Central memory CD8-positive, alpha-beta T cell (primary cell): Measurements from ENCODE around the gene ARHGAP45.
A peak's percentile ranks its signal among the peaks of the same experiment; 100 is the strongest.
"Not testable (repeated sequence)": the region's sequence is repeated elsewhere in the genome, so short reads cannot be mapped to it uniquely, and the experiment has no call there.

Experiments used
- ATAC-seq: fragments of 150-1000 bp; cut with Tn5 transposase; replicated peaks from 2 replicates; pipeline ENCODE4 v1.10.0; 2022; ENCODE audit warnings: mild to moderate bottlenecking, moderate FRiP score, moderate number of reproducible peaks; ENCODE audit not compliant: poor library complexity, severe bottlenecking; ENCODE audit errors: extremely low read depth
- DNase-seq, 2 donors: peaks; one replicate each; pipeline ENCODE4 v3.0.0; 2021; ENCODE audit warnings: low spot score in 2 of 2
- H3K27ac Mint-ChIP-seq: one replicate; pipeline ENCODE4 v1.8.0; 2022; ENCODE audit warnings: low read depth, mild to moderate bottlenecking, moderate library complexity, mixed read lengths
- H3K27me3 Mint-ChIP-seq: one replicate; pipeline ENCODE4 v1.8.0; 2022; ENCODE audit warnings: mixed read lengths
- H3K36me3 Mint-ChIP-seq: one replicate; pipeline ENCODE4 v1.8.0; 2022; ENCODE audit warnings: mild to moderate bottlenecking, moderate library complexity, mixed read lengths; ENCODE audit not compliant: insufficient read depth
- H3K4me1 Mint-ChIP-seq: one replicate; pipeline ENCODE4 v1.8.0; 2022; ENCODE audit warnings: mixed read lengths
- H3K4me3 Mint-ChIP-seq: one replicate; pipeline ENCODE4 v1.8.0; 2022; ENCODE audit warnings: mild to moderate bottlenecking, moderate library complexity, mixed read lengths
- H3K9me3 Mint-ChIP-seq: one replicate; pipeline ENCODE4 v1.8.0; 2022; ENCODE audit warnings: mixed read lengths

ARHGAP45 gene

GRCh38 chr19:1123381-1123780 lies 56.4 kb downstream of the ARHGAP45 start:
- H3K36me3 Mint-ChIP-seq = peaks cover 39% of the 10 kb centered on the region
- ATAC-seq (no peak), DNase-seq (no peak)
- H3K27me3 Mint-ChIP-seq = no peaks in the 10 kb centered on the region
- H3K9me3 Mint-ChIP-seq = no peaks in the 10 kb centered on the region
- no peaks in the 10 kb centered on the region for H3K4me1 Mint-ChIP-seq
- H3K4me3 Mint-ChIP-seq = no peak overlapping the region
- H3K27ac Mint-ChIP-seq = no peak overlapping the region

DNA sequence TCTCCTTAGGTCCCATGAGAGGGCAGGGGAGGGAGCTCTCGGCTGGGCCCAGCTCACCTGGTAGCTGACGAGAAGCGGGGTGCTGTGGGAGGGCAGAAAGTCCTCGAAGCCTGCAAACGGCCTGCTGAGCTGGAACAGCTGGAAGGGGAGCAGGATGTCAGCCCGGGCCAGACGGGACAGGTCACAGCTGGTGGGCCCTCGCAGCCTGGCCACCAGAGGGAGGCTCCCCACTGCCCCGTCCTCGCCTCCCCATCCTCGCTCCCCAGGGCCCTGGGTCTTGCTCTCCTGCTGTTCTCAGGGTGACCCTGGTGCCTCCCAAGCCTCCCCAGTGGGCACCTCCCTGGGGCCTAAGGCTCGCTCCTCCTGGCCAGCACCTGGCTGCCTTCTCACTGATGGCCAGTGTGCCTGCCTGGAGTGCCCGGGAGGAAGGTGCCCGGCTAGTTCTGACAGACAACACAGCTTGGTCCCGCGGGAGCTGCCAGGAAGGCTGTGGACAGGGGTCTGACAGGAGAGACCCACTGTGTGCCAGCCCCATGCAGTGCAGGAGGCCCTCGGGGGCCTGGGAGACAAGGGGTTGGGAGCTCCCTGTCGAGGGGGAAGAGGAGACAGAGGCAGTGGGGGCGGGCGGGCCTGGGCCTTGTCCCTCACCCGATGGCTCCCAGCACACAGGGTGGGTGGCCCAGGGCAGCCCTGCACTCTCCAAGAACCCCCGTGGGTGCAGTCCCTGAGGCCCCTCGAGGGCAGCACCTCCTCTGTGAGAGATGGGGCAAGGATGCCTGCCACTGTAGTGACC lies 57.1 kb downstream of the ARHGAP45 start:
- ATAC-seq = no peak
- Mint-ChIP-seq H3K4me1 (no peaks in the 10 kb centered on the region), H3K27me3 (no peaks in the 10 kb centered on the region), H3K27ac (no peak overlapping the region), H3K4me3 (no peak overlapping the region), H3K36me3 (peaks cover 37% of the 10 kb centered on the region), H3K9me3 (no peaks in the 10 kb centered on the region)
- DNase-seq = no peak

DNA sequence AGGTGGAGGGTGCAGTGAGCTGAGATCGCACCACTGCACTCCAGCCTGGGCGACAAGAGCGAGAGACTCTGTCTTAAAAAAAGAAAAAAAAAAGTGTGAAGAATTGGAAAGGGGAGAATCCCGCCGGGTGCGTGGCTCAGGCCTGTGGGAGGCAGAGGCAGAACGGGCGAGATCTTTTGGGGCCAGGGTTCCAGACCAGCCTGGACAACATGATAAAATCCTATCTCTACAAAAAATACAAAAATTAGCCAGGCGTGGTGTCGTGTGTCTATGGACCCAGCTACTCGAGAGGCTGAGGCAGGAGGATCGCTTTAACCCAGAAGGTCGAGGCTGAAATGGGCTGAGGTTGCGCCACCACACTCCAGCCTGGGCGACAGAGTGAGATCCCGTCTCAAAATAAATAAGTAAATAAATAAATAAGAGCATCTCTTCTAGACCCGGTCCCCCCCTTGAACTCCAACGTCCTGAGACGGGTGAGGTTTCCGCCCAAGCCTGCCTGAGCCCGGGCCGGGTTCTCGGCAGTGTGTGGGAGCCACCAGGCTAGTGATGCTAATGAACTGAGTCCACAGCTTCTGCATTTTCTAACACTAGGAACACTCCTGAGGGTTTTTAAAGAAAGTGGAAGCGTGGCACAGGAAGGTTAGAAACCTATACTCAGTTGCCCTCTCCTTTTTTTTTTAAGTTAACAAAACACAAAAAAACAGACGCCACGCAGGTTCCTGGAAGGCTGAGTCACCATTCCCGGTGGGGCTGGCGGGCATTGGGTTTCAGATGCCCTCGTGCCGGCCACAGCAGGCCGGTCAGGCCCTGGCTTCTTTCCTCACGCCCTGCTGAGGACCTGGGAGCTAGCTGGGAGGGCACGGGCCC lies 58.9 kb downstream of the ARHGAP45 start:
- no peaks in the 10 kb centered on the region for H3K27me3 Mint-ChIP-seq
- no peak for DNase-seq
- peaks cover 38% of the 10 kb centered on the region for H3K36me3 Mint-ChIP-seq
- no peaks in the 10 kb centered on the region for H3K9me3 Mint-ChIP-seq
- H3K4me3 Mint-ChIP-seq = no peak overlapping the region
- peaks cover 6% of the 10 kb centered on the region for H3K4me1 Mint-ChIP-seq
- peak overlapping the region; percentile 32 for H3K27ac Mint-ChIP-seq
- no peak for ATAC-seq

DNA sequence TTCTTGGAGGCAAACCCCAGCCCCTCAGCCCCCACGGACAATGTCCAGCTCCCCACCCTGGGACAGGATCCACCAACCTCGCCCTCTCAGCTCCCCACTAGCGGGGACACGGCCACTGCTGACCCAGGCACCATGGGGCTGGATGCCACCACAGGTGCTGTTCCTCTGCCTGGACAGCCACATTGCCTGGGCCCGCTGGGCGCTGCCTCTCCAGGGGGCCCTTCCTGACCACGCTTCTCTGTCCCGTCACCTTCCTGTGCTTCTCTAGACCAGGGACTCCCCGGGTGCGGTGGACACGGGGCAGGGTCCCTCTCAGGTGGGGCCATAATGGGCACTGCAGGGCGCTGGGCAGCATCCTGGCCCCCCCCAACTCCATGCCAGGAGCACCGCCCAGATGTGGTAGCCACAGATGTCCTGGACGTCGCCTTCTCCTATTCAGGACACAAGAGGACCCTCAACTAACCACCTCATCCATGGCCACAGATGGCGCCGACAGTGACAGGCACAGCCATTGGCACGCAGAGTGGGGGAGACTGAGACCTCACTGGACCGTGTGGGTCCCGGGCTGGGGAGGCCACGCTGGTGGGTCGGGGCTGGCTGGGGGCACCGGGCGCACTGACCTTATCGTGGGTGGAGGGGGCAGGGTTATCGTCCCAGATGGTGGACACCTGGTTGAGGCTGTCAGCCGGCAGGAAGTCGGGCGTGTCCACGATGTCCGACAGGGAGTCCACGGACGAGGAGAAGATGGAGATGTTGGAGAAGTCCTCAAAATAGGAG lies 60.2 kb downstream of the ARHGAP45 start:
- ATAC-seq (no peak), DNase-seq (no peak)
- Mint-ChIP-seq H3K9me3 (no peaks in the 10 kb centered on the region), H3K27me3 (no peaks in the 10 kb centered on the region), H3K27ac (peak overlapping the region; percentile 44), H3K4me3 (no peak overlapping the region), H3K4me1 (peaks cover 7% of the 10 kb centered on the region), H3K36me3 (peaks cover 33% of the 10 kb centered on the region)

- Mint-ChIP-seq H3K4me3 (peak overlapping the region; percentile 29), H3K36me3 (peaks cover 35% of the 10 kb centered on the region), H3K27ac (no peak overlapping the region)
These were observed 61.1 kb downstream of the ARHGAP45 start for GRCh38 chr19:1128106-1128505.

GRCh38 chr19:1129084-1129483 lies 62.1 kb downstream of the ARHGAP45 start:
- H3K4me3 Mint-ChIP-seq, H3K27me3 Mint-ChIP-seq, DNase-seq, H3K27ac Mint-ChIP-seq, ATAC-seq, H3K9me3 Mint-ChIP-seq: not testable (repeated sequence)
- Mint-ChIP-seq H3K36me3 (peaks cover 37% of the 10 kb centered on the region), H3K4me1 (peaks cover 15% of the 10 kb centered on the region)

More at GRCh38 chr19:1128106-1128505, 61.1 kb downstream of the ARHGAP45 start:
- ATAC-seq (no peak), DNase-seq (no peak)
- Mint-ChIP-seq H3K4me1 (peaks cover 7% of the 10 kb centered on the region), H3K27me3 (no peaks in the 10 kb centered on the region), H3K9me3 (no peaks in the 10 kb centered on the region)

DNA sequence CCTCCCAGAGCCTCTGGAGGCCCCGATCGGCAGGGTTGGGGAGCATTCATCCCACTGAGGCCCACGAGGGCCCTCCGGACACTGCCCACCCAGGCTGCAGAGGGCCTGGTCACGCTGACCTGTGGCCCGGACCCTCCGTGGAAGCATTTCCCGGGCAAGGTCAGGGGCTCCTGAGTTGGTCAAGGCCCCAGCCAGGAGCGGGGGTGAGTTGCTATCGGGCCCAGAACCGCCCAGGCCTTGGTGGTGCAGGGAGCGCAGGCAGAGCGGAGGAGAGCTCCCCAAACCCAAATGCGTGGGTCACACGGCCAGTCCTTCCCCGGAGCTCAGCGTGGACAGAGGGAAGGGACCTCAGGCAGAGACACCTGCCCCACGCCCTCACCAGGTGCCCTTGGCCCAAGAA lies 62.6 kb downstream of the ARHGAP45 start:
- ATAC-seq (no peak), DNase-seq (no peak)
- H3K4me3 Mint-ChIP-seq = peak overlapping the region; percentile 81
- peaks cover 35% of the 10 kb centered on the region for H3K36me3 Mint-ChIP-seq
- no peaks in the 10 kb centered on the region for H3K27me3 Mint-ChIP-seq
- H3K27ac Mint-ChIP-seq = no peak overlapping the region
- H3K9me3 Mint-ChIP-seq = no peaks in the 10 kb centered on the region
- peaks cover 15% of the 10 kb centered on the region for H3K4me1 Mint-ChIP-seq

DNA sequence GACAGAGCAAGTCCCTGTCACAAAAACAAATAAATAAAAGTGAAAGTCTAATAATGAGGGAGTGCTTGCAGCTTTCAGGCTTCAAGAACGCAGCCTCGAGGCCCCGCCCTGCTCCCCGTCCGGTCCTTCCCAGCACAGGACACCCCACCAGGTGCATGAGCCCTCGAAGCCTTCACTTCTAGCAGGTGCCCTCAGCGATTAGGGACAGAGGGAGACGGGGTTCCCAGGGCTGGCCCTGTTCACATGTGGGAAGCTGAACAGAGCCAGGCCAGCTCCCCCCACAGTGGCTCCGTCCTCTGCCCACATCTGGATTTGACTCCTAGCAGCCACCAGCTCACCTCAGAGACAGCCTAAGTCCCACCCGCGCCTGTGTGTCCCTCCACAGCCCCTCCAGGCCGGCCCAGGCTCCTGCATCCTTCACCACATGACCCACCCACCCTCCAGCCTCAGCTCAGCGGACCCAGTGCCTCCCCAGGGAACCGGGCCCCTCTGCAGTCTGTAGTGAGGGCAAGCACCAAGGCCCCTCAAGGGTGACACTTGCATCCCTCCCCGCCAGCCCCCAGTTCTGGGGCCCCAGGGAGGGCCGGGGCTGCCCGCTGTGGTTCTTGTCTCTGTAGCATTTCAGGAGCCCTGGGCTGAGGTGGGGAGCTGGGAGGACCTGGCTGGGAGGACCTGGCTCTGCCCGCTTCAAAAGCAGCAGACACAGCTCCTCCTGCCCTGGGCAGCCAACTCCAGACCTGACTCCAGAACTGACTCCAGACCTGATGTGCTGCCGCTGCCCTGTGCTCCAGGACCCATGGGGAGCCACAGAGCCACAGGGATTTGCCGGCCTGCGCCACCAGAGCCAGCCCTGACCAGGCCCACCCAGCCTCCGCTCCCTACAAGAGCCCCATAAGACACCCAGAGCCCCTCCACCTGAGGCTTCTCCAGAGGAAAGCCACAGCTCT lies 64.1 kb downstream of the ARHGAP45 start:
- H3K27me3 Mint-ChIP-seq = no peaks in the 10 kb centered on the region
- peak overlapping the region; percentile 81 for H3K4me3 Mint-ChIP-seq
- peak overlapping the region; percentile 94 for H3K27ac Mint-ChIP-seq
- no peak for DNase-seq
- no peak for ATAC-seq
- H3K4me1 Mint-ChIP-seq = peaks cover 15% of the 10 kb centered on the region
- H3K36me3 Mint-ChIP-seq = peaks cover 27% of the 10 kb centered on the region
- H3K9me3 Mint-ChIP-seq = no peaks in the 10 kb centered on the region

DNA sequence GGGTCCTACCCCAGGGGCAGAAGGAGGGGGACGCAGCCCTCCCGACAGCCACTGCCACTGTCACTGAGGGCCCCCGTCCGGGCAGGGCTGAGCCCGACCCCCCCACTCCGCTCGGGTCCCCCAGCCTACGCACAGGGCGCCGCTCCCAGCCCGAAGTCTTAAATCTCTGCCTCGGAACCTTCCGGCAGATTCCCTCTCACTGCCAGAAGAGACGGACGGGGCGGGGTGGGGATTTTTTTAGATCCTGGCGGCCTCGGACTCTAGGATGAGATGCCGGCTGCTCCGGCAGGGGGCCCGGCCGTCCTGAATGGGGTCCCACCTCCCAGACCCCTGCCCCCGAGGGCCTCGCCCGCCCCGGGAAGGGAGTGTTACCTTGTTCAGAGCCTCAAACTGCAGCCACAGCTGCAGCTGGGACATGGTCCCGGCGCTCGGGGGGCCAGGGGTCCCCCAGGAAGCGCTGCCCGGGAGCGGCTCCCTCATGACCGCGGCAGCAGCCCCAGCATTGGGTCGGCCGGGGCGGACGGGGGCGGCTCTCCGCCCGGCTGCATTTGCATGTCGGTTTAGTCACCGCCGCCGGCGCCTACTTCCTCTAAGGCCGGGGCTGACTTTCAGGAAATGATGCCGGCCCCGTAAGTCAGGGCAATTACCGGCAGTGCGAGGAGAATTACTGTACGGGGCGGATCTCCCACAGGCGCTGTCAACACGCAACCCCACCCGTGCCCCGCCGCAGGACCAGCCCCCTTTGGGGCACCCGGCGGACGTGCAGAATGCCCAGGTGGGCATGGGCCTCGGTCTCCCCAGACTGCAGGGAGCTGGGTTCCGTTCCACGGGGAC lies 65.0 kb downstream of the ARHGAP45 start:
- no peaks in the 10 kb centered on the region for H3K27me3 Mint-ChIP-seq
- peak overlapping the region; percentile 81 for H3K4me3 Mint-ChIP-seq
- H3K4me1 Mint-ChIP-seq = peaks cover 22% of the 10 kb centered on the region
- DNase-seq (peak; percentile 65 to 70), ATAC-seq (peak; percentile 59)
- no peaks in the 10 kb centered on the region for H3K9me3 Mint-ChIP-seq
- H3K27ac Mint-ChIP-seq = peak overlapping the region; percentile 94
- peaks cover 29% of the 10 kb centered on the region for H3K36me3 Mint-ChIP-seq

GRCh38 chr19:1132552-1133383 lies 65.8 kb downstream of the ARHGAP45 start:
- Mint-ChIP-seq H3K4me3 (peak overlapping the region; percentile 81), H3K4me1 (peaks cover 22% of the 10 kb centered on the region), H3K27me3 (no peaks in the 10 kb centered on the region), H3K27ac (peak overlapping the region; percentile 94), H3K36me3 (peaks cover 23% of the 10 kb centered on the region), H3K9me3 (no peaks in the 10 kb centered on the region)
- peak; percentile 40 to 44 for DNase-seq
- peak; percentile 31 for ATAC-seq
